ENCODE measurements around the gene MREG. TPM values are rescaled to one million over a fixed set of nuclear protein-coding genes. Genes with fewer than 3 reads are reported as not detected.
"Not testable (repeated sequence)": the region's sequence is repeated elsewhere in the genome, so short reads cannot be mapped to it uniquely, and the experiment has no call there.

Gene MREG
- polyA plus RNA-seq, 6 donors from 2014 or later: 0.95 to 3.1 (median 2.3) TPM; not detected in 1

DNA sequence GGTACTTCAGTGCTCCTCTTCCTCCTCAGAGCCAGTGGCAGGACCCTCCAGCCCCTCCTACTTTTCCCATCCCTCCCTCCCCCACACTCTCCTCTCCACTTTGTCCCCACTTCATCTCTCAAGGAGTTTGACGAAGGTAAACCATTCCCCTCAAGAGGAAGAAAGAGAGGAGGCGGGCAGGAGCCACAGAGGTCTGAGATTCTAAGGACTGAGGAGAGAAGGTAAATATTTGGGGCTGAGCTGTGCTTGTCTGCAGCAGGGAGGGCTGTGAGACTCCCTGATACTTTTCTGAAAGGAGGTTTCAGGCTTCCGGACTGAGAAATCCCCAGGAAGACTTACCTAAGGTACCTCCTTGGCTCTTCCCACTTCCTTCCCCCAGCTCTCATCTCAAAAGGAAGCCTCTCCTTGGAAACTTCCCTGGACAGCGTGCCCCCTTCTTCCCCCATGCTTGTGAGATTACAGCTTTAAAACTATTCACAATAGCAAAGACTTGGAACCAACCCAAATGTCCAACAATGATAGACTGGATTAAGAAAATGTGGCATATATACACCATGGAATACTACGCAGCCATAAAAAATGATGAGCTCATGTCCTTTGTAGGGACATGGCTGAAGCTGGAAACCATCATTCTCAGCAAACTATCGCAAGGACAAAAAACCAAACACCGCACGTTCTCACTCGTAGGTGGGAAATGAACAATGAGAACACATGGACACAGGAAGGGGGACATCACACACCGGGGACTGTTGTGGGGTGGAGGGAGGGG, 55.8 kb downstream of the MREG start:
- not testable (repeated sequence) for H3K27me3 Mint-ChIP-seq; H3K4me3 Mint-ChIP-seq; DNase-seq; H3K4me1 Mint-ChIP-seq; H3K9me3 Mint-ChIP-seq; H3K27ac Mint-ChIP-seq; ATAC-seq (ENCODE audit: low read depth in 2 of 2)
- peaks cover 0 to 20% of the 10 kb centered on the region in 2 donors for H3K36me3 Mint-ChIP-seq

DNA sequence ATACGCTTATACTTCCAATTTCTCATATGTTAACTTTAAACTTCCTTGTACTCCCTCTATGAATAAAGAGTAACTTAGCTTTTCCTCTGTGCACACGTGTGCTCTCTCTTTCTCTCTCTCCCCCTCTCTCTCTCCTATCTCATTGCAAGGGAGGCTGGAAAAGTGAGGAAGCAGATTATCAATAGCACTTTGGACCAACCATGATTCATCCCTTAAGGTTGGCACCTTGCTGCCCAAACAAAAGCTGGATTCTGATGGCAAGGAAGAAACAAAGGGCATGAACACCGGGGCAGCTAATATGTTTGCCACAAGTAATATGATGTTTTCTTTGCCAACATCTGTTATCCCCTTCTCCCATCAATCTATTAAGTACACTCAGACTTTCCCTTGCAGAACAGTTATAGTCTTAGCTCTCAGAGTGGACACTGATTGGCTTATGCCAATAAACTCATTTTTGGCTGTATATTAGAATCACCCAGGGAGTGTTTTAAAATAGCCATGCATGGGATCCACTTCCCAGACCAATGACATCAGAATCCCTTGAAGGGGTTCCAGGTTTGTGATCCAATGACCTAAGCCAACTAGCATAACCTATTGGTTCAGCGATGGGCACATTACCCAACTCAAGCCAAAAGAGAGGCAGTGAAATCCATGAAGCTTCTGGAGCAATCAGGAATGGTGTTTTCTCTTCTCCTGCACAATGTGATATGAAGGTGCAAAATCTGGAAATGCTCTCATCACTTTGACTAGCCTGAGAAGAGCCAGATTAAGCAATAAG, 60.3 kb downstream of the MREG start:
- peaks cover 0 to 3% (median 0%) of the 10 kb centered on the region in 7 donors for H3K9me3 Mint-ChIP-seq
- H3K36me3 Mint-ChIP-seq: no peaks in the 10 kb centered on the region
- H3K4me3 Mint-ChIP-seq: no peak overlapping the region
- peak overlapping the region in 1 of 6 donors; percentile 35 for H3K27ac Mint-ChIP-seq
- no peaks in the 10 kb centered on the region for H3K27me3 Mint-ChIP-seq
- DNase-seq (no peak), ATAC-seq (ENCODE audit: low read depth in 2 of 2) (no peak)
- H3K4me1 Mint-ChIP-seq: peaks cover 0 to 5% (median 0%) of the 10 kb centered on the region in 3 donors

DNA sequence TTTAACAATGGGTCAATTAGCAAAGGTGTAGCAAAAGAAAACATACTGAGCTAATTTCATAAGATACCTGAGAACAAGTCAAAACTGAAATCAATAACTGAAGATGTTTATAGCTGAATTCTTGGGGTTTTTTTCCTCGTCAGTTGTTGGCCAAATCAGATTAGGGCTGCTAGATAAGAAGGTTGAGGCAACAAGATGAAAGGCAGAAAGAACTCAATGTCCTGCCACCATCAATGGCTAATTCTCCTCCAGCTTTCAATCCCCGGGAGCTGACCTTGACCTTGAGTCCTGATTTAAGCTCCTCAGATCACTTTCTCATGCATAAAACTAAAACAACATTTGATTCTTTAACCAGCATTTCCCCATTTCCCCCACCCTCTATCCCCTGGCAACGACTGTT, 61.8 kb downstream of the MREG start:
- H3K4me1 Mint-ChIP-seq: peaks cover 0 to 5% (median 0%) of the 10 kb centered on the region in 3 donors
- DNase-seq: no peak
- peak overlapping the region in 3 of 6 donors; percentile 0 to 62 (median 22) for H3K27ac Mint-ChIP-seq
- no peaks in the 10 kb centered on the region for H3K27me3 Mint-ChIP-seq
- H3K4me3 Mint-ChIP-seq: no peak overlapping the region
- H3K36me3 Mint-ChIP-seq: peaks cover 1 to 2% of the 10 kb centered on the region in 2 donors
- ATAC-seq (ENCODE audit: low read depth in 2 of 2): no peak
- no peaks in the 10 kb centered on the region for H3K9me3 Mint-ChIP-seq

DNA sequence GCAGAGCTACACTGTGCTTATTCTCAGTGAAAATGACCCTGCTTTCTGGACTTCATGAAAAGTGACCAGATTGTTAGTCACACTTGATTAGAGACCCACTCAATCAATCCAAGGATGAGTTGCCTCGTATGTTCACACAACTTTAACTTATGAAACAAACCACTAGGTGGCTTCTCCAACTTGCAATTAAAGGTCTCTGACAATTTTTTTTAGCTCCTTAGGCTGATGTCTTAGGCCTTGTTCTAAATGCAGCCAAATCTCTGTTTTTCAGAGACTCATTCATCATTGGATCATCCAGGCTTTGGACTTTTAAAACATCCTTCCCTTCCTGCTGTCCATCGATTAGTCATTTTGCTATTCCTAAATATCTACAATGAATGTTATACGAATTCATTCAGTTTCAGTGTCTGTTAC, 63.4 kb downstream of the MREG start:
- no peak overlapping the region for H3K4me3 Mint-ChIP-seq
- ATAC-seq (ENCODE audit: low read depth in 2 of 2) (no peak), DNase-seq (peak; percentile 20)
- no peak overlapping the region for H3K27ac Mint-ChIP-seq
- H3K36me3 Mint-ChIP-seq: peaks cover 12 to 13% of the 10 kb centered on the region in 2 donors
- peaks cover 0 to 5% (median 0%) of the 10 kb centered on the region in 3 donors for H3K4me1 Mint-ChIP-seq
- H3K9me3 Mint-ChIP-seq: no peaks in the 10 kb centered on the region
- no peaks in the 10 kb centered on the region for H3K27me3 Mint-ChIP-seq

DNA sequence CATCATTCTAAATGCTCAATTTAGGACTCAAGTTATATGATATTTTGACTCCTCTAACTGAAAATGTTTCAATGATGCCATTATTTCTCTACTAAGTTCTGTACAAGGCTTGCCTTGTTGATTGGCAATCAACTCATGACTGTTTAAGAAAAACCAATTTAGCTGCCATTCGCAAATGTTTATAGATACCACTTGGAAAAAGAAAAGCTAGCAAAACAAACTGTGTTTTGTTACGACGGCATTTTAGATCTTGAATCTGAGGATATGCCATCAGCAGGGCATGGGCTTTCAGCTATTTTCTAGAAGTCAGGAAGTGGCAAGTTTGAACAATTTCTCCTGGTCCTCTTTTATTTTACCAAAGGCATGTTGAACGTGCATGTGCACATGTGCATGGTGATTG, 65.3 kb downstream of the MREG start:
- Mint-ChIP-seq H3K9me3 (no peaks in the 10 kb centered on the region), H3K27me3 (no peaks in the 10 kb centered on the region), H3K36me3 (peaks cover 24% of the 10 kb centered on the region in 2 donors), H3K27ac (no peak overlapping the region), H3K4me1 (peaks cover 0 to 5% (median 3%) of the 10 kb centered on the region in 3 donors), H3K4me3 (no peak overlapping the region)
- ATAC-seq (ENCODE audit: low read depth in 2 of 2) (no peak), DNase-seq (no peak)

DNA sequence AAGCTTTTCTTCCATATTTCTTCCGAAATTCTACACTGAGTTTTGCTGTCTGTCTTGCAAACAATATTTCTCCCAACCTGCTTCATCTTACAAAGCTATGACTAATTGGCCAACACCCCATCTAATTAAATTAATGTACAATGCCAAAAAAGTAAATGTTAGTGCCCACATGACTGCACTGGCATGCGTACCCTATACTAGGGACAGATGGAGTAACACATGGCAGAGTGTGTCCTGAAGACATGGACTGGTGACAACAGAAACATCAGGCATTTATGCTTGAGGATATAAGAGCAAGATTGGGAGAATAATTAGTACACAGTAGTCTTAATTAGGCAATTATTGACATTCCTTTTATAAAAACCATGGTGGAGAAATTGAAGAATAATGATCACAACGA, 66.8 kb downstream of the MREG start:
- ATAC-seq (ENCODE audit: low read depth in 2 of 2) (no peak), DNase-seq (no peak)
- Mint-ChIP-seq H3K36me3 (peaks cover 24 to 26% of the 10 kb centered on the region in 2 donors), H3K27me3 (no peaks in the 10 kb centered on the region), H3K4me1 (peaks cover 0 to 5% (median 3%) of the 10 kb centered on the region in 3 donors), H3K4me3 (no peak overlapping the region), H3K9me3 (no peaks in the 10 kb centered on the region), H3K27ac (no peak overlapping the region)

DNA sequence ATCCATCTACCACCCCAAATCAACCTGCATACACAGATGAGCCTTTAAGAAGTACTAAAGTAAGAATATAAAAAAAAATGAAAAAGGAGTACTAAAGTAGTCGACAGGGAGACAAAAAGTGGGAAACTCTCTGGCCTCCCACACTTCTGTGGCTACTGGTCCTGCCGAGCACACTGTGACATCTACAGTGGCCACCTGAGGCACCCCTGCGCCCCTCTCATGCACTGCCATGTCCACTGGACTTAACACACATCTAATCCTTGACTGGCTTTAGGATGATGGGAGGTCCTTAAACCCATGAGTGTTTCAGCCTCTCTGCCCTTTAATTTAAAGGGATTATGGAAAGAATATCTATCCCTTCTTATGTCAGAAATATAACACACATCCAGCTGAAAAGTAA, 71.2 kb downstream of the MREG start:
- Mint-ChIP-seq H3K27me3 (no peaks in the 10 kb centered on the region), H3K9me3 (no peaks in the 10 kb centered on the region), H3K36me3 (peaks cover 28 to 33% of the 10 kb centered on the region in 2 donors), H3K4me3 (no peak overlapping the region), H3K27ac (no peak overlapping the region), H3K4me1 (peaks cover 0 to 3% (median 0%) of the 10 kb centered on the region in 3 donors)
- DNase-seq: no peak
- ATAC-seq (ENCODE audit: low read depth in 2 of 2): no peak

DNA sequence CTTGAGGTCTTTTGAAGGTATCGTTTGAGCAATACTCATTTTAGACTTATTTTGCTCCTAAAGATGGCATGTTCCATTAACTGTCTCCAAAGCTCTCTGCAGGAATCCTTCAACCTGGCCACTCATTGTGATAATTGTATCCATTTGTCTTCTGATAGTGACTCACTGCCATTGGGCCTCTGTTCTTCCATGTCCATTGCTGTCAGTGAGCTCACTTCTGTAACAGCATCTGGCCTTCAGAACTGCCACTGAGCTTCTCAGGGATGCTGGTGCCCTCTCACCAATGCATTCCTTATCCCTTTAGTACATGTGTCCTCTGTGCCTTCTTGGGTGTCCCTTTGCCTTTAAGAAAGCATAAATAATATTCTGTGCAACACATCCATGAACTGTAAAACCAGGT, 71.6 kb downstream of the MREG start:
- Mint-ChIP-seq H3K27ac (no peak overlapping the region), H3K36me3 (peaks cover 28 to 33% of the 10 kb centered on the region in 2 donors), H3K4me3 (no peak overlapping the region), H3K4me1 (peaks cover 0 to 3% (median 0%) of the 10 kb centered on the region in 3 donors), H3K27me3 (no peaks in the 10 kb centered on the region), H3K9me3 (no peaks in the 10 kb centered on the region)
- DNase-seq: no peak
- ATAC-seq (ENCODE audit: low read depth in 2 of 2): no peak

DNA sequence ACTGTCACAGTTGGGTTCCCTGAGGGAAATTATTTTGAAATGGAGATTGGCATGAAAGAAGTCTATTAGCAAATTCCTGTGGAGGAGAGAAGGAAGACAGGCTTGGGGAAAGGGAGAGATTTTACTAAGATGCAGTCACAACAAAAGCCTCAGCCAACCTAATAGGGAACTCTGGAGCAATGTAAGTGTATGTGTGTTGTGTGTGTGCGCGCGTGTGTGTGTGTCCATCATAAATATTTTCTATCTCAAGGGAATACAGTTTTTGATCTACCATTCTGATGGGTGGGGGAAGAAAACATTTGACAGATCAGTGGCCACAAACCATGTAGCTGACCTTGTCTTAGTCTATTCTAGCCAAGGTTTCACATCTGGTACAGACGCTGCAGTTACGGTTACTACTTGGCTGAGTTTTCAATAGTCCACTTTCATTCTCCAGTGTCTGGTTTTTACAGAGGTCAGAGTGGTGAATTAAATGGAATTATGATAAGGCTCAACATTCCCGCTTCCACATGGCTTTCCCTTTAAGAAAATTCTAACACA, 72.6 kb downstream of the MREG start:
- no peak overlapping the region for H3K27ac Mint-ChIP-seq
- H3K4me1 Mint-ChIP-seq: peaks cover 0 to 3% (median 0%) of the 10 kb centered on the region in 3 donors
- H3K9me3 Mint-ChIP-seq: no peaks in the 10 kb centered on the region
- DNase-seq (no peak), ATAC-seq (ENCODE audit: low read depth in 2 of 2) (no peak)
- H3K4me3 Mint-ChIP-seq: no peak overlapping the region
- H3K27me3 Mint-ChIP-seq: no peaks in the 10 kb centered on the region
- peaks cover 18 to 23% of the 10 kb centered on the region in 2 donors for H3K36me3 Mint-ChIP-seq

DNA sequence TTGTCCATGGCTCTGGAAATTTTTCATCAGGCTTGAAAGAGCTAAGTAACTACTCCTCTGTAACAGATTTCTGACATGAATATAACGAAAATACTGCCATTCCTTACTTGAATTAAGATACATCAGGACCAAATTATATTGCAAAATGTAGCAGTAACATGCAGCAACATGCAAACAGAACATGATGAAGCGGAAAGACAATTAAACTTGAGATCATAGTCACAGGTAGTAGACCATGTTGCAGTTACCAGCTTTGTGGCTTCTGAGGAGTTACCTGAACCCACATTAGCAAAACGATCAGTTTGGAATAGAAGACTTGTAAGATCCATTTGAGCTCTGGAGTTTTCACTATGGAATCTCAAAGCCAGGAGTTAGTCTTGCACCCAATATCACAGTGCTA, 76.2 kb downstream of the MREG start:
- Mint-ChIP-seq H3K27me3 (no peaks in the 10 kb centered on the region), H3K9me3 (no peaks in the 10 kb centered on the region), H3K27ac (no peak overlapping the region), H3K4me1 (no peaks in the 10 kb centered on the region), H3K36me3 (peaks cover 4 to 7% of the 10 kb centered on the region in 2 donors), H3K4me3 (no peak overlapping the region)
- DNase-seq: no peak
- no peak for ATAC-seq (ENCODE audit: low read depth in 2 of 2)

DNA sequence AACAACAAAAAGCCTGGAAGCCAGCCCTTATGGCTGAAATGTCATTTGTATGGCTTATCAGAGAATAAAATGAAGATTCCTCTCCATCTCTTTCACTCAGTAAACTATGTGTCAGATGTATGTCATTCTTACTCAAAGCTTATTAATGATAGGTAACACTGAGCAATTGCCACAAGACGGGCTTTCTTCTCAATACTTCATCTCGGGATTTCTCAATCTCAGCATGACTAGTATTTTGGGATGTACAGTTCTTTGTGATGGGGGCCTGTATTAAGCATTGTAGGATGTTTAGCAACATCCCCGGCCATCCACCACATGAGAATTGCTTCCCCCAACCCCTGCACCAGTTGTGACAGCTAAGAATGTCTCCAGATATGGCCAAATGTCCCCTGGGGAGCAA, 80.2 kb downstream of the MREG start:
- H3K4me1 Mint-ChIP-seq: no peaks in the 10 kb centered on the region
- H3K27ac Mint-ChIP-seq: no peak overlapping the region
- DNase-seq (no peak), ATAC-seq (ENCODE audit: low read depth in 2 of 2) (no peak)
- no peaks in the 10 kb centered on the region for H3K36me3 Mint-ChIP-seq
- H3K27me3 Mint-ChIP-seq: no peaks in the 10 kb centered on the region
- no peak overlapping the region for H3K4me3 Mint-ChIP-seq
- H3K9me3 Mint-ChIP-seq: no peaks in the 10 kb centered on the region

DNA sequence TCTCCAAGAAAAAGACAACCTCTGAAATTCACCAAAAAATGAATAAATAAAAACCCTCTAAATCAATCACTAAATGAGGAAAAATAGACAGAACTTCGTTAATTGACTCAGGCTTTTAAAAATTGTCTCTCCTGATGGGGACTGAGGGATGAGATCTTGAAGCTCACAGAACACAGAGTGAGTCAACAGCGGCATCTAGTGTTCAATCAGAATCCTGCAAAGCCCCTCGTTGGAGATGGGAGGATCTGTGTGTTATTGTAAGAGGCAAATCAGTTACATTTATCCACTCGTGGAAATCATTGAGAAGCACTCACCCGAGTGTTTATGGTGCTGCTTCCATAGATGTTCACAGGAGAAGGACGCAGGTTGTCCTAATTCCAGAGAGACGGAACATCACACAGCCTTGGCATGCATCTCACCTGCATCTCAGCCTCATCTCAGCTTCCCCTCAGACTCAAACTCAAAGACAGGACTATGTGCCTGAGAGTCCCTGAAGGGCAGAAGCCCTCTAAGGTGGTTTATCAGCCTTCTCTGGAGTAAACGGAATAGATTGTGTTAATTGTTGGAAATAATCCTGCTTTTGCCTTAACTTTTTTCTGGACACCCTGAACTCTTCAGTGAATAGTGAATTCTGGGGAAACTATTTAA, 82.0 kb downstream of the MREG start:
- H3K9me3 Mint-ChIP-seq: no peaks in the 10 kb centered on the region
- no peaks in the 10 kb centered on the region for H3K27me3 Mint-ChIP-seq
- no peaks in the 10 kb centered on the region for H3K4me1 Mint-ChIP-seq
- H3K36me3 Mint-ChIP-seq: no peaks in the 10 kb centered on the region
- H3K4me3 Mint-ChIP-seq: no peak overlapping the region
- DNase-seq (peak; percentile 31), ATAC-seq (ENCODE audit: low read depth in 2 of 2) (peak; percentile 38 to 61)
- H3K27ac Mint-ChIP-seq: no peak overlapping the region

DNA sequence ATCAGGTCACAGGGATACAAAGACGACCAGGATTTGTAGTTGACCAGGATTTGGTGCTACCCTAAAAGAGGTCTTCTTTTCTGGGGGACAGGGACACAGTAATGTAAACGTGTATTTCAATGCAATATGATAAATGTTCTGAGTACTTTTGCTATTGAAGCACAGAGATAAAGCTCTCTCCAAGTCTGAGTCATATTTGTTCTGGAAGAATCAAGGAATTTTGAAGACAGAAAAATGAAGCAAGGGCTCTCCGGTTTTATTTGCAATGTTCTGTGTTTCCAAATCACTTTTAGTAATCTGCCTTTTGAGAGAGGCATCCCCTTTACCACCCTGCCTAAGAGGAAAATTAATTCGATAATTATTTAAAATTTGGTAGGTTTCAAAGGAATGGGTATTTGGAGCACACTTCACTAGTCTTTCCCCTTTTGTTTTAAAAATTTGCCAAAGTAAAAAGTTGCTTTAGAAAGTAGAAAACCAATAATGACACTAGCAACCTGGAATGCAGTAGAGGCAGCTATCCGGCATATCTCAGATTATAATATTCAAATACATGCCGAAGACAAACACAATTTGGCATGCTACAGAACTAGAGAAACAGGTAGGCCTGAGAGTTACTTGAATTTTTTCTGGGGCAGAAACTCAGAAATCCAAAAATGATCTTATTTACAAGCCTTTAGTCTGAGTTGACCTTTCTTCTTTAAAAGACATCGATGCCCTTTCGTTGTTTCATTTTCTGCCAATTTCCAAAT, 82.7 kb downstream of the MREG start:
- Mint-ChIP-seq H3K9me3 (no peaks in the 10 kb centered on the region), H3K27me3 (peaks cover 0 to under 1% (median 0%) of the 10 kb centered on the region in 3 donors), H3K4me1 (no peaks in the 10 kb centered on the region), H3K27ac (no peak overlapping the region), H3K36me3 (no peaks in the 10 kb centered on the region), H3K4me3 (no peak overlapping the region)
- no peak for ATAC-seq (ENCODE audit: low read depth in 2 of 2)
- no peak for DNase-seq

Measured in naive B cell (primary cell).